A549 (cell line): Measurements from ENCODE around the gene ITFG2.

Experiments used
- BHLHE40 ChIP-seq: IDR thresholded peaks from 2 replicates; pipeline ENCODE4 v1.6.1; 2012; ENCODE audit warnings: low read depth, low read length, inconsistent platforms
- CBX2 ChIP-seq: fragments of 200-600 bp; sonication (generic); IDR thresholded peaks from 2 replicates; pipeline ENCODE4 v1.6.1; 2016; ENCODE audit warnings: low read depth, mild to moderate bottlenecking, borderline replicate concordance
- CBX8 ChIP-seq: fragments of 200-600 bp; sonication (generic); IDR thresholded peaks from 2 replicates; pipeline ENCODE4 v1.6.1; 2016
- CHD4 ChIP-seq: fragments of 200-600 bp; sonication (generic); IDR thresholded peaks from 2 replicates; pipeline ENCODE4 v1.6.1; 2016; ENCODE audit warnings: antibody characterized with exemption, mild to moderate bottlenecking, borderline replicate concordance
- CTCF ChIP-seq: fragments of >200 bp; sonication (Bioruptor Twin); formaldehyde crosslinking; IDR thresholded peaks from 3 replicates; pipeline ENCODE4 v1.5.1; 2016
- PHF8 ChIP-seq: fragments of 200-600 bp; sonication (generic); IDR thresholded peaks from 2 replicates; pipeline ENCODE4 v1.6.1; 2016; ENCODE audit warnings: low read depth, mild to moderate bottlenecking, antibody characterized with exemption, moderate library complexity, borderline replicate concordance
- REST ChIP-seq: fragments of 200-600 bp; sonication (generic); IDR thresholded peaks from 2 replicates; pipeline ENCODE4 v1.6.1; 2016; ENCODE audit warnings: antibody characterized with exemption, mild to moderate bottlenecking, moderate library complexity
- SMC3 ChIP-seq: fragments of >200 bp; sonication (Bioruptor Twin); formaldehyde crosslinking; IDR thresholded peaks from 3 replicates; pipeline ENCODE4 v1.6.1; 2018; ENCODE audit warnings: inconsistent platforms

GRCh38 chr12:2769866-2770533 is 42.5 kb upstream of the ITFG2 start:
- TF ChIP-seq CTCF (no peak), REST (no peak), CBX8 (no peak), BHLHE40 (no peak), SMC3 (no peak), CHD4 (no peak), PHF8 (no peak), CBX2 (no peak)
